Epidermal melanocyte (primary cell): ENCODE data around the gene WDR26.
"Not testable (repeated sequence)": the region's sequence is repeated elsewhere in the genome, so short reads cannot be mapped to it uniquely, and the experiment has no call there.

Source experiments
- DNase-seq: peaks from one replicate; pipeline ENCODE4 v3.0.0; 2011; ENCODE audit warnings: low spot score; ENCODE audit not compliant: insufficient read length

The WDR26 gene

DNA sequence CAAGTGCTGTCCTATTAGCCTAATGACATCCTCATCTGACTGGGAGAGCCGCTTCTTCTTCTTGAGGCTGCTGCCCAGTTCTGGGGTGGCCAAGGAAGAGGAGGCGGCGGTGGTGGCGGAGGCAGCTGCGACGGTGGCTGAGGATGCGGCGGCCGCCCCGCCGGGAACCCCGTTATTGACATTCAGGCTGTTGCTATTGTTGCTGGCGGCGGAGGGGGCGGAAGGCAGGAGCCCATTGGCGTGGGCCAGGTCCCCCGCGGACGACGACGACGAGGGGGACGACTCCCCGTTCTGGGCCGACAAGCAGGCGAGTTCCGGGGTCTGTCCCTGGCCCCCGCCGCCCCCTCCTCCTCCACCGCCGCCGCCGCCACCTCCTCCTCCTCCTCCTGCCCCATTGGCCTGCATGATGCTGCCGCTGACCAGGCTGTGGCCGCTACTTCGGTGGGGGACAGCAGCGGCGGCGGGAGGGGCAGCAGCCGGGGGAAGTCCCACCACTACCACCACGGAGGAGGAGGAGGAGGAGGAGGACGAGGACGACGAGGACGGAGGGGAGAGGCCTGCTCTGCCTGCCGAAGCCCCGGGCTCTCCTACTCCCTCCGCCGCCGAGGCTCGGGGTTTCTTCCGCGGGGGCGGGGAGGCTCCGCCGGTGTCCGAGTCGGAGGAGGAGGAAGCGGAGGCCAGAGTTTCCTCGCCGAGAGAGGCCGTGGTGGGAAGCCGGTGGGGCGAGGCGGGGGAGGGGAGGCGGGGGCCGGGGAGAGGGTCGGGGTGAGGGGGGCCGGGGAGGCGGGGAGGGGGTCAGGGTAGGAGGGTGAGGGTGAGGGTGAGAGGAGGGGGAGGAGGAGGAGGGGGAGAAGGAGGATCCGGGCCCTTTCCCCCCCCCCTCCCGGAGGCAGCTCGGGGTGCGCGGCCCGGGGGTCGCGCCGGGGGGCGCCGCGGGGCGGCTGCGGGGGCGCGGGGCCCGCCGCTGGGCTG lies 610 bp downstream of the WDR26 start:
- DNase-seq: no peak

DNA sequence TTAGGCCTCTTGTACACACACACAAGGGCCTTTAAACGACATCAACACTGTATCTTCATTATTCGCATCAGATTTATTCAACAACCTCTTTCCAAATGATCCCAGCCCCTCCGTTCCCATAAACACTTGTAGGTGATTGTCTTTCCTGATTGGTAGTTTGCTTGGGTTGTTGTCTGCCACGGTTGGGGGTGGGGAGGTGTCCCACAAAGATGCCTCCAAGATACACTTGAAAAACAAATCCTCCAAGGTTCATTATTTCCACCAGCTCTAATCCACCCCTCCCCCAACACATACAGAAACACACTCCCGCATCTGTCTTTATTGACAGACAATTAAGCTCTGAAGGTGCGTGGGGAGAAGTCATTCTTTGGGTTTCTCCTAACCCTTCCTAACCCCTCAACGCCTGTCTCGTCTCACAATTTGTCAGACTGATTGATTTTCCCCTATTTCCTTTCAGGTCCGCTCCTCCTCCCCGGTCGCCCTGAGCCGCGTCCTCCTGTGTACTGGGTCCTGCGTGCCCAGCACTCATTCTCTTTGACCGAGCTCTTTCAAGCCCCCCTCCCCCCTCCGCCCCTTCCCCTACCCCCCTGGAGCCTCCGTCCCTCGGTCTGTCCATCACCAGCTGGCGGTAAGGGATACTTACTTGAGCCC lies 1.4 kb downstream of the WDR26 start:
- no peak for DNase-seq

DNA sequence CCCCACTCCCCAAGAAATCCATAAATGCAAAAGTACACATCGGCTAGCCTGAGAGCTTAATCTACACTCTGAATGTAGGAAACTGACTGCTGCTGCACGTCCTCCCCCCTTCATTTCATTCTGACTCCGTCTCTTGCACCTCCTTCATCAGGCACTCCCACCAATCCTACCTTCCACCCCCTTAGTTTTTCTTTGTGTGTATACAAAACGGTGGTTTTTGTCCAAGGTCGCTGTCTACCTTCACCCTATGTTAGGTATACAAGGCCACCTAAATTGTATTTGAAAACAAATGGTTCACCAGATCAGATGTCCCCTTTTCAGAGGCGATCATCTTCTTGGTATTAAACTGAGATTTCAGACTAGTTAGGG lies 1.9 kb downstream of the WDR26 start:
- DNase-seq: no peak

DNA sequence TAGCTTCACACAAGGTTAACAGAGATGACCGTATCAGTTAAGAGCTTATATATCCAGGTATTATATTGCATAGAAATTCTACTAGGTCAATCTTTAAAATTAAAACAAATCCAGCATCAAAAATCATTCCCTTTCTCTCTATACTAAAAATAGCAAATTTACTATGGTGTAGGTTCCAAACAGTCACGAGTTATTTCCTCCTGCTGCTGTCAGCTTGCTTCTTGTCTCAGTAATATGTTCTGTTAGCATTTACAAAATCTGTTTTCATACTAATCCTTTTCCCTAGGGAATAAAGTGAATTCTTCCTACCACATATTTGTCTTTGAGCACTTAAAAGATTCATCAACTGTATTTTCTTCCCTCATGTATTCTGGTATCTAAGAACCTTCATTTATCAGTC lies 2.5 kb downstream of the WDR26 start:
- DNase-seq: no peak

DNA sequence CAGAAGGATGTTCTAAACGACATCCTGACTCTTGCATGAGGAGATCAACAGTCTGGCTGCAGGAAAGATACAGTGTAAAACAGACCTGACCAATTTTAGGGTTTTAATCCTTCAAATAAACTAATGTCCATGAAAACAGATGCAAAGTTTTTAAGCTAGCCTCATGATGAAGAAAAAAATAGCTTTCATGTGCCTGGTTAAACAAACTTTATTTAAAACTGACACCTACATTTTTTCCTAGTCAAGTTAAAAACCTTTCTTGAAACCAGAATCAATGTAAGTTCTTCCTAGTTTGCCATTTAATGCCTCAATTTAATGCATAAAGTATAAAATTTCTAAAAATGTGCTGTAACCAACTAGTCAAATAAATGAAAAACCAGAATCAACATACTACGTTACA lies 2.9 kb downstream of the WDR26 start:
- DNase-seq: no peak

DNA sequence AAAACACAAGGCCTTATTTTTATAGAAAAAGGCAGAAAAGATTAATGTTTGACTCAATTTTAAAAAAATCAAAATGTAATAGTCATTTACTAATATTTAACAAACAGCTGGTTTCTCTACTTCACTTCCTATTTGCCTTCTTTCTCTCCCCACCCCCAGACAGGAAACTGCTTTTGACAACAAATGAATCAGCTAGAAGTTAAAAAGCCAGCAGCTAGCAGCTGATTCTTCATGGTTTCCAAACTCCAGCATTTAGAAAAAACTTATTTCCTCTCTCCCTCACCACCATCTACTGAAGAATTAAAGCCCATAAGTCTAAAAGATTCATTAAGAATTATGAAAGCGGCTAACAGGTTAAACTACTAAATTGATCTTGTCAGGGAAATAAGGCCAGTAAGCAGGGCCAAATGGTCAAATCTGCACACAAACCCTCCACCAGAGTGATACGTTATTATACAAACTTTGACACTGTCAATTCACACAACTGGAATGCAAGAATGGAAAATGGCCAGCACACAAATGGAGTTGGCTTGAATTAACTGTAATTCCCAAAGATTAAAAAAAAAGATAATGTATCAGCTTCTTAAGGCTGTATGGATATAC lies 4.0 kb downstream of the WDR26 start:
- DNase-seq: peak; percentile 43

DNA sequence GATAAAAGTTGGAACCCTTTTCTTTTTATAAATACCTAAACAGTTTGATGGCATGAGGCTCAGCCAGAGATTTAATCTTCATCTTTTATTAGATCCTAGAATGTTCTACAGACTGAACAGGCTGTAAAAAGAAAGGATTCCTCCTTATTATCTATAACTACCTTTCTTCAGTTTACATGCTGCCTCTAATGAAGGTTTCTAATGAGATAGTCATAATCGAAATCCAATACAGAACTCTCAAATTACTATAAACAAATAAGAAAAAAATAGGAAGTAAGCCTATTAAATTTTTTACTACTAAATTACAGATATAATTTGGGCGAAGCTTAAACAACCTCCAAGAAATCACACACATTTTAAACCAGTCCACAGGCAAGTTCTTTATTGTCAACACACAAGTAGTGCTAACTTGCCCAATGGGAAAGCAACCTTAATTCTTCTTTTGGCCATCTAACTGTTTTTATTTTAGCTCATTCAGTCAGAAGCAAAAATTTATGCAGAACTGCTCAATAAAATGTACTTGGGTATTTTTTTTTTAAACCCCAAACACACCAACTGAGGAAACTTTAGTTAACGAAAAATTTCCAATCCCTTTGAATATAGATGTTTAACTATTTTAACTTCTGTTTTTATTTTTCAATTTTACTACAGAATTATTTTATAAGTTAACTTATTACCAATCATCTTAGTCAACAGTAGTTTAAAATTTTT lies 4.8 kb downstream of the WDR26 start:
- DNase-seq: no peak

DNA sequence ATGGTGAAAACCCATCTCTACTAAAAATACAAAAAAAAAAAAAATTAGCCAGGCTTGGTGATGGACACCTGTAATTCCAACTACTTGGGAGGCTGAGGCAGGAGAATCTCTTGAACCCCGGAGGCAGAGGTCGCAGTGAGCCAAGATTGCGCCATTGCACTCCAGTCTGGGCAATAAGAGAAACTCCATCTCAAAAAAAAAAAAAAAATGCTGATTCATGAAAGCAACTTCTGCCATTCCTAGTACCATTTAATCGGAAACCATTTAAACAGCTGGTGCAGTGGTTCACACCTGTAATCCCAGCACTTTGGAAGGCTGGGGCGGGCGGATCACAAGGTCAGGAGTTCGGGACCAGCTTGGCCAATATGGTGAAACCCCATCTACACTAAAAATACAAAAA lies 5.9 kb downstream of the WDR26 start:
- not testable (repeated sequence) for DNase-seq

DNA sequence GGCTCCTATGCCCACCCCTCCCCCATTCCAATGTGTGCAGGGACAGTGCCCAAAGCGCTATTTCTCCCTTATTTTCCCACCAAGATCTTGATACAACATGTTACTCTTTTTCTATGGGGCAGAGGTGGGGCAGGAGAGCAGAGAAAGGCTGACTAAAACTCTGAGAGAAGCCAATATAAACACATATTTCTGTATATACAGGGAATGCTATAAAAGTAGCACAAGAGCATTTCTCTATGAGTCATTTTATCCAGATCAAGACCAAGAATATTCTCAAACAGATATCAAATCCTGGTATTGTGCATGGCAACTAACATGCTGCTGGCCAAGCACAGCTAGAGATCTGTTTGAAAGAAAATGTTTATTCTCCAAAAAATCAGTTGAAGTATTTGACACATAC lies 7.3 kb downstream of the WDR26 start:
- DNase-seq: no peak

DNA sequence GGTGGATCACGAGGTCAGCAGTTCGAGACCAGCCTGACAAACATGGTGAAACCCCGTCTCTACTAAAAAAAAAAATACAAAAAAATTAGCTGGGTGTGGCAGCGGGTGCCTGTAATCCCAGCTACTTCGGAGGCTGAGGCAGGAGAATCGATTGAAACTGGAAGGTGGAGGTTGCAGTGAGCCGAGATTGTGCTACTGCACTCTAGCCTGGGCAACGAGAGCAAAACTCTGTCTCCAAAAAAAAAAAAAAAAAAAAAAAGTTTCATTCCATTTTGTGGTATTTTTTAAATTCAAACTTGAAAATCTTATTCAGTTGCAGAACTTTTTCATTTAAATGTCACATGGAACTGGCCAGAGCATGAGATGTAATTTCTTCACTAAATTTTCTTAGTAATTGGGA lies 7.7 kb downstream of the WDR26 start:
- DNase-seq: not testable (repeated sequence)

DNA sequence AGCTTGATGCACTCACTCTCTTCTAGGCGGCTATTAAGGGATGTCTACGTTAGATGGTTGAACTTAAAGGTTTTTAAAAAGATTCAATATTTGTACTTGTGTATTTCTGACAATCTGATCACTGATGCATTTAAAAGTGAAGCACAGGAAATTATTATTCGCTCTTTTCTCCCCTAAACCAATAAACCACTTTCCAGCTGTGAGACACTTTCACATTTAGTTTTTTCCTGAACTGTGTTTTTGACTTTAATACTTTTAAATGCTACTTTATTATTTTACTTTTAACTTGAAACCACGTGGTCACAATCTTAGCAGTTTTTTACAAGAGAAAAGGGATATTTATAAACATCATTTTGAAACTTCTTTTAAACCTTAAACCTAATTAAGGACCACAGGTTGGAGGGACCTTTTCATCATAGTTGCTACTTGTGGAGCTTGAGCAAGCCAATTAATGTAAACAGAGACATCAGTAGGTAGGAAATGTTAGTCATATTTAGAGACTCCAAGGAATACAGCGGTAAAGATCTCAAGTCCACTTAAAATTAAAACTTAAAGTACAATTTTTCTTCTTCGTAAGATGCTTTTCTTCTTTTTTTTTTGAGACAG lies 9.2 kb downstream of the WDR26 start:
- no peak for DNase-seq

DNA sequence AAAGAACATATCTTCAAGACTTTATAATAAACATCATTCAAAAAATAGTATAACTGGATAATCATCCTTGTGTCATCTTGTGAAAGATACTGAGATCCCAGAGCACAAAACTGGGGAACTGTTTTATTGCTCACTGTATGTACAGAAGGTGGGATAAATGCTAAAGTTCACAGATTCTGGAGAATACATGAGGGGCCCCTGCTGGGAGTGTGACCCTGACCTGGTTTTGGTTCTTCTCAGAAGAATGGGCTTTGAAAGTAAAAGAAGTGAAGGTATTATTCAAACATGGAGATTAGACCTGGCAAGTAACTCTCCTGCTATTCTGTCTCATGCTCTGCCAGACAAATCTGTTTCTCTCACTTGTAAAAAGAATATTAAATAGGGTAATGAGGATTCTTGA lies 14.5 kb downstream of the WDR26 start:
- DNase-seq: no peak

DNA sequence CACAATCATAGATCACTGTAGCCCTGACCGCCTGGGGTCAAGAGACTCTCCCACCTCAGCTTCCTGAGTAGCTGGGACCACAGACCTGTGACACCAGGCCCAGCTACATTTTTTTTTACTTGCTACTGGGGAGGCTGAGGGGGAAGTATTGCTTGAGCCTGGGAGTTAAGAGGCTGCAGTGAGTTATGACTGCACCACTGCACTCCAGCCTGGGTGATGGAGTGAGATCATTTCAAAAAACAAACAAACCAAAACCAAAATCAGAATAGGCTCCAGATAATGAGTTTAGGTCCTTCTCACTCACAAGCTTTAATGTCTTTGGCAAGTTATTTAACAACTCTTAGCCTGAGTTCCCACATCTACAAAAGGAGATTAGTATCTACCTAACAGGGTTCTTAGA lies 22.8 kb downstream of the WDR26 start:
- DNase-seq: no peak

DNA sequence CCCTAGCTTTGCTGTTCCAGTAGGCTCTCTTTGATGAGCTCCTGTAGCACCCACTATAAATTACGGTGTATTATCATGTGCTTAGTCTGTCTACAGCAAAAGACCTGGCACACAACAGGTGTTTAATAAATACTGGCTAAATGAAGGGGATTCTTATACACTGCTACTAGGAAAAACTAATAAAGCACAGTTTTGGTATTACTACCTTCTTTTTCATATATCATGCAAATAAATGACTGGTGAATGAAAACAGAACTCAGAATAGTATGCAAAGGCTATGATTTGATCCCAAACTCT lies 26.4 kb downstream of the WDR26 start:
- no peak for DNase-seq

DNA sequence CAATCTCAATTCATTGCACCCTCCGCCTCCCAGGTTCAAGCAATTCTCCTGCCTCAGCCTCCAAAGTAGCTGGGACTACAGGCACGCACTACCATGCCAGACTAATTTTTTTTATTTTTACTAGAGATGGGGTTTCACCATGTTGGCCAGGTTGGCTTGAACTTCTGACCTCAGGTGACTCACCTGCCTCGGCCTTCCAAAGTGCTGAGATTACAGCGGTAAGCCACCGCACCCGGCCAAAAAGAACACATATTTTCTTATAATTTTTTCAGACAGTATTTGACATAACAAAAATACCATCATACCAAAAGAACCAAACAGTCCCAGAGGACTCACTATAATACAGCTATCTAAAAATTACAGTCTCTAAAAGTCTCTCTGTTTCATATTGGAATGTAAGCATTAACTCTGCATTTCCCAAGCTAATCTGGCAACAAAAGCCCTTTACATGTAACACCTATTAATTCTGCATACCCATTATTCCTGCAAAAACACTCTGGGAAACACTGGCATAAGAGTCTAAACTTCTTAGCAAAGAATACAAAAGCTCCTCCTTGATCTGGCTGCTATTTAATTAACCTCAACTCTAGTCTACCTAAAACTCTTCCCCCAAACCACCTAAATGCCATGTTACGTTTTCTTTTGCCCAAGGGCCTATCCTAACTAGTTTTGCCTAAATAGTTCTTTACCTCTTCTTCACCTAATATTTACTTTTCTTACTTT lies 26.9 kb downstream of the WDR26 start:
- DNase-seq: no peak

DNA sequence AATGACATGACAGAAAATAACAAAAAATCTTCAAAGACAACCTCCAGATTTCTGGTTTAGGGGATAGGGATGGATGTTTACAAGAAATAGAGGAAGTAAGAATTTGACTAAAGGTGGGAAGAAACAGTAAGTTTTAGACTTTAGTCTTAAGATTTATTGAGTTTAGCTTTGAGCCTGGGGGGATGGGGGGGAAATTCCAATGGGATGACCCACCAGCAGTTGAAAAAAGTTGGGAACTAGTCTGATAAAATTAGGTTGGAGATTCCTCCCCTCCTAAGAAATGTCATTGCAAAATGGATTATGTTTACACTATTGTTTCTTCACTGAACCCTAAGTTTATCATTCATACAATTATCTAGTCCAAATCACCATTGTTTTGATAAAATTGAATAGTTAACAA lies 28.4 kb downstream of the WDR26 start:
- no peak for DNase-seq

DNA sequence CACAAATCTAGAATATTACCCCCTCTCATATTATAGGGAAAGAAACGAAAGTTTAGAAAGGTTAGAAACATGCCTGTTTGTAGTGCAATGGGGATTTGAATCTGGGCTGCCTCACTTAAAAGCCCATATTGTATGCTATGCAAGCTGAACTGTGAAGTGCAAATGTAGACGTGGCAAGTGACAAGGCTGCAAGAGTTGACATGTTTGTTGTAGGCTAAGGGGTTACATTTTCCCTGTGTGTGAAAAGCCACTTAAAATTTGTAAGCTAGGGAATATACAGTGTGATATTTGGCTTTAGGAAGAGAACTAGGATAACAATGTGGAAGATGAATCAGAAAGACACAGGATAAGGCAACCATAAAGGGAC lies 29.0 kb downstream of the WDR26 start:
- no peak for DNase-seq

DNA sequence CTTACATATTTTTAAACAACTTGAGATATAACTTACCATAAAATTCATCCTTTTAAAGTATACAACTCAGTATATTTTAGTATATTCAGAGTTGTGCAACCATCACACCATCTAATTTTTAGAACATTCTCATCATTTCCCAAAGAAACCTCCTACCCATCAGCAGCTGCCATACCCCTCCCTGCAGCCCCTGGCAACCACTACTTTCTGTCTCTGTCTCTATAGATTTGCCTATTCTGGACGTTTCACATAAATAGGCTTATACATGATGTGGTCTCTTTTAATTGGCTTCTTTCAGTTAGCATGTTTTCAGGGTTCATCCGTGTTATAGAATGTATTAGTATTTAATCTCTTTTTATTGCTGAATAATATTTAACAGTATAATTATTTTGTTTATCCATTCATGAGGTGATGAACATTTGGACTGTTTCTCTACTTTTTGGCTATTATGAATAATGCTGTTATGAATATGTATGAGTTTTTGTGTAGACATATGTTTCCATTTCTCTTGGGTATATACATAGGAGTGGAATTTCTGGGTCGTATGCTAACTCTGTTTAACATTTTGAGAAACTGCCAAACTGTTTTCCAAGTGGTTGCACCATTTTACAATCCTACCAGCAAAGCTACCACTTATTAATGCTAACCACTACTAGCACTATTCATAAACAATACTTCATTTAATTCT lies 29.5 kb downstream of the WDR26 start:
- no peak for DNase-seq

DNA sequence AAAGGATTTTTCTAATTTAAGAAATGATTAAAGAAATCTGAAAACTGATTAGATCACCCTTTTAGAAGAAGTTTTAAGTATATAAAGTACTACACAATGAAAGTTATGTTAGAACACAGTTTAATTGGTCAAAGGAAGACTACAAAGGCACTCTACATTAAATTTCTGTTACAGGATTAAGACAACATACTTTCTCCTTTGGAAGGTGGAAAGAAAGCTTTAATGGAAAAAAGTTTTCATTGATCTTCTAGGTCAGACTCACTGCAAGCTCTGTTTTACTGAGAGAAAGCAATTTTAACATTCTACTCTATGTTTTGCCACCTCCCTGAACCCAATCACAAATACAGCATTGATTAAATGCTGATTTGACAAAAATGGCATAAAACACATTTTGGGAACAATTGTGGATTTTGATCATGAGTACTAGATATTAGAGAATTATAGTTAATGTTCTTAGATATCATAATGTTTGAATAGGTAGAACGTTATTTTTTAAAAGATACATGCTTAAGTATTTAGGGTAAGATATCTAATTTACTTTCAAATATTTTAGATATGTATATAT lies 32.0 kb downstream of the WDR26 start:
- DNase-seq: no peak

DNA sequence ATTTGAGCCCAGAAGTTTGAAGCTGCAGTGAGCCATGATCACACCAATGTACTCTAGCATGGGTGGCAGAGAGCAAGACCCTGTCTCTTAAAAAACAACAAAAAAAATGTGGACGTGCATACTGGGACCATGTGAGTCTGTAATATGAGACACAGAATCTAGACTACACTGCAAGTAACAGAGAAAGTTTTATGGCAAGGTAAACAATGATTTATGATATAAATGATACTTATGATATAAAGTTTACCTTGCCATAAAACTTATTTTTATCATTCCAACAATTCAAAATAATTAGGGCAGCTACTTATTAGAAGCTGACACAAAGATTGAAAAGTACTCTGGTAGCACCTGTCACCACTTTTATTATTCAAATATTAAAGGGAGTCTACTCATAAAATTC lies 34.7 kb downstream of the WDR26 start:
- DNase-seq: no peak
